ENCODE measurements around the gene PIK3C2G. TPM values are rescaled to one million over a fixed set of nuclear protein-coding genes. Genes with fewer than 3 reads are reported as not detected.

PIK3C2G gene
- total and polyA plus RNA-seq, 3 experiments from 2014 or later, result not detected

GRCh38 chr12:18472304-18472703 lies 211.0 kb downstream of the PIK3C2G start:
- Histone ChIP-seq H3K4me3 (ENCODE audit: low read length) (no peak overlapping the region), H3K27me3 (ENCODE audit: insufficient read depth, low read length, poor library complexity, severe bottlenecking) (no peaks in the 10 kb centered on the region), H3K9me3 (ENCODE audit: low read length) (peaks cover under 1% of the 10 kb centered on the region), H3K4me1 (ENCODE audit: insufficient read depth, low read length) (no peaks in the 10 kb centered on the region), H3K27ac (ENCODE audit: low read depth, low read length) (no peak overlapping the region), H3K36me3 (ENCODE audit: insufficient read depth, low read length) (no peaks in the 10 kb centered on the region)
- no peaks in the 10 kb centered on the region for H3K4me1 Mint-ChIP-seq
- no peaks in the 10 kb centered on the region for H3K27me3 Mint-ChIP-seq
- H3K36me3 Mint-ChIP-seq, result no peaks in the 10 kb centered on the region
- no peak overlapping the region for H3K27ac Mint-ChIP-seq
- H3K4me3 Mint-ChIP-seq, result no peak overlapping the region
- DNase-seq, result no peak
- ChIA-PET POLR2A (no interaction called here), CTCF (no interaction called here)
- peaks cover 0 to 13% (median 4%) of the 10 kb centered on the region in 5 donors for H3K9me3 Mint-ChIP-seq

DNA sequence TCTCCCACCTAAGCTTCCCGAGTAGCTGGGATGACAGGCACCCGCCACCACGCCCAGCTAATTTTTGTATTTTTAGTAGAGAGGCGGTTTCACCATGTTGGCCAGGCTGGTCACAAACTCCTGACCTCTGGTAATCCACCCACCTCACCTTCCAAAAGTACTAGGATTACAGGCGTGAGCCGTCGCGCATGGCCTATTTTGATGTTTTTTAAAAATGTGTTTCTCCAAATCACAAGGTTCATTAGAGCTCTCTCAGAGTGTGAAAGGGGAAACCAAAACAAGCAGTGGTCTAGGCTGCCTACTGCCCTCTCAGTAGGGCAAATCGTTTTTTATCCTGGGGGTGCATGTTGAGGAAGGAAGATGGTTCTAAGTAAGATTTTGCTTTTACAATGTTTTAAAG lies 211.5 kb downstream of the PIK3C2G start:
- Histone ChIP-seq H3K36me3 (ENCODE audit: insufficient read depth, low read length) (no peaks in the 10 kb centered on the region), H3K27ac (ENCODE audit: low read depth, low read length) (no peak overlapping the region), H3K4me3 (ENCODE audit: low read length) (no peak overlapping the region), H3K9me3 (ENCODE audit: low read length) (peaks cover 4% of the 10 kb centered on the region), H3K4me1 (ENCODE audit: insufficient read depth, low read length) (no peaks in the 10 kb centered on the region), H3K27me3 (ENCODE audit: insufficient read depth, low read length, poor library complexity, severe bottlenecking) (no peaks in the 10 kb centered on the region)
- POLR2A ChIA-PET, result no interaction called here
- H3K4me3 Mint-ChIP-seq, result no peak overlapping the region
- CTCF ChIA-PET, result no interaction called here
- H3K9me3 Mint-ChIP-seq, result peaks cover 0 to 11% (median 4%) of the 10 kb centered on the region in 5 donors
- peak overlapping the region in 1 of 8 donors; percentile 9 for H3K27ac Mint-ChIP-seq
- H3K4me1 Mint-ChIP-seq, result no peaks in the 10 kb centered on the region
- no peak for DNase-seq
- no peaks in the 10 kb centered on the region for H3K36me3 Mint-ChIP-seq
- H3K27me3 Mint-ChIP-seq, result no peaks in the 10 kb centered on the region

DNA sequence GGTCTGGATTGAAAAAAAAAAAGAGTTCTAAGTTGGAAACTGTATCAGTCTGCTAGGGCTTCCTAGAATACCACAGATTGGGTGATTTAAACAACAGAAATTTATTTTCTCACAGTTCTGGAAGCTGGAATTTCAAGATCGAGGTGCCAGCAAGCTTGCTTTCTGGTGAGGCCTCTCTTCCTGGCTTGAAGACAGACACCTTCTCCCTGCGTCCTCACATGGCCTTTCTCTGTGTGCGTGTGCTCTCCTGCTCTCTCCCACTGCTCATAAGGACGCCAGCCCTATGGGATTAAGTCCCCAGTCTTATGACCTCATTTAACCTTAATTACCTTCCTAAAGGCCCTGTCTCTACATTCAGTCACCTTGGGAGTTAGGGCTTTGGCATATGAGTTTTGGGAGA lies 215.5 kb downstream of the PIK3C2G start:
- Histone ChIP-seq H3K4me1 (ENCODE audit: insufficient read depth, low read length) (no peaks in the 10 kb centered on the region), H3K36me3 (ENCODE audit: insufficient read depth, low read length) (no peaks in the 10 kb centered on the region), H3K9me3 (ENCODE audit: low read length) (peaks cover 4% of the 10 kb centered on the region), H3K4me3 (ENCODE audit: low read length) (no peak overlapping the region), H3K27me3 (ENCODE audit: insufficient read depth, low read length, poor library complexity, severe bottlenecking) (no peaks in the 10 kb centered on the region), H3K27ac (ENCODE audit: low read depth, low read length) (no peak overlapping the region)
- ChIA-PET CTCF (interaction anchor here (1.0 kb wide), 1 partner anchor 15 kb away, joined by 3 read pairs; no protein-coding TSS in a partner anchor), POLR2A (no interaction called here)
- Mint-ChIP-seq H3K27me3 (no peaks in the 10 kb centered on the region), H3K36me3 (no peaks in the 10 kb centered on the region), H3K4me3 (no peak overlapping the region), H3K9me3 (peaks cover 0 to 7% (median 6%) of the 10 kb centered on the region in 5 donors), H3K4me1 (no peaks in the 10 kb centered on the region), H3K27ac (no peak overlapping the region)
- DNase-seq, result no peak

GRCh38 chr12:18479256-18479655 lies 217.9 kb downstream of the PIK3C2G start:
- Mint-ChIP-seq H3K27me3 (no peaks in the 10 kb centered on the region), H3K4me3 (no peak overlapping the region), H3K36me3 (no peaks in the 10 kb centered on the region), H3K4me1 (no peaks in the 10 kb centered on the region), H3K27ac (no peak overlapping the region), H3K9me3 (peaks cover 0 to 10% (median 6%) of the 10 kb centered on the region in 5 donors)
- Histone ChIP-seq H3K27me3 (ENCODE audit: insufficient read depth, low read length, poor library complexity, severe bottlenecking) (no peaks in the 10 kb centered on the region), H3K4me3 (ENCODE audit: low read length) (no peak overlapping the region), H3K27ac (ENCODE audit: low read depth, low read length) (no peak overlapping the region), H3K36me3 (ENCODE audit: insufficient read depth, low read length) (no peaks in the 10 kb centered on the region), H3K4me1 (ENCODE audit: insufficient read depth, low read length) (no peaks in the 10 kb centered on the region), H3K9me3 (ENCODE audit: low read length) (peaks cover 4% of the 10 kb centered on the region)
- ChIA-PET POLR2A (no interaction called here), CTCF (no interaction called here)
- no peak for DNase-seq

- Mint-ChIP-seq H3K27ac (no peak overlapping the region), H3K36me3 (no peaks in the 10 kb centered on the region), H3K9me3 (peaks cover 0 to 6% (median 3%) of the 10 kb centered on the region in 5 donors), H3K27me3 (no peaks in the 10 kb centered on the region), H3K4me1 (no peaks in the 10 kb centered on the region), H3K4me3 (no peak overlapping the region)
- Histone ChIP-seq H3K9me3 (ENCODE audit: low read length) (peaks cover under 1% of the 10 kb centered on the region), H3K27me3 (ENCODE audit: insufficient read depth, low read length, poor library complexity, severe bottlenecking) (no peaks in the 10 kb centered on the region), H3K36me3 (ENCODE audit: insufficient read depth, low read length) (no peaks in the 10 kb centered on the region), H3K4me1 (ENCODE audit: insufficient read depth, low read length) (no peaks in the 10 kb centered on the region), H3K27ac (ENCODE audit: low read depth, low read length) (no peak overlapping the region), H3K4me3 (ENCODE audit: low read length) (no peak overlapping the region)
- ChIA-PET CTCF (no interaction called here), POLR2A (no interaction called here)
- no peak for DNase-seq
These were observed 221.3 kb downstream of the PIK3C2G start for GRCh38 chr12:18482601-18483120.

DNA sequence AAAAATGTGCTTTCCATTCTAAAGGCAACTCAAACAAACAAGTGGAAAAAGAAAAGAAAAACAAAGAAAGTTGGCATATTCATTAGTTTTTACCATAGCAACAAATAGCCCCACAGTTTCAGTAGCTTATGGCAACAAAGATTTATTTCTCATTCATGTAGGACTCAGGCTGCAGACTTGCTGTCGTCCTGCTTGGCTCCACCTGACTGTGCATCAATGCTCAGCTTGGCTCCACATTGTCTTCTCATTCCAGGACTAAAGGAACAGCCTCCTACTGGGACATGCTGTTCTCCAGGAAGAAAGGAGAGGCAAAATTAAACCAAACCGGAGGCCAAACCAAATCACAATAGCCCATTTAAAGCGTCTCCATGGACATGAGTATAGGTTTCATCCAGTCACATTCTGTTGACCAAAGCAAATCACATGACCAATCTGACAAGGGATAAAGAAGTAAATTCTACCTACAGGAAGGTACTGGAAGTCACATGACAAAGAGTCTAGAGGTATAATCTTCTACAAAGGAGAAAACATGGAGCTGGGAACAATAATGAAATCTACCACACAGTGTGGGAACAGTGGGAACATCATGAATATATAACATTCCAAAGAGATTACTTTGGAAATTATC lies 222.5 kb downstream of the PIK3C2G start:
- Mint-ChIP-seq H3K27ac (no peak overlapping the region), H3K4me1 (no peaks in the 10 kb centered on the region), H3K4me3 (no peak overlapping the region), H3K36me3 (no peaks in the 10 kb centered on the region), H3K9me3 (peaks cover 0 to 6% (median 3%) of the 10 kb centered on the region in 5 donors), H3K27me3 (no peaks in the 10 kb centered on the region)
- Histone ChIP-seq H3K27ac (ENCODE audit: low read depth, low read length) (no peak overlapping the region), H3K4me1 (ENCODE audit: insufficient read depth, low read length) (no peaks in the 10 kb centered on the region), H3K4me3 (ENCODE audit: low read length) (no peak overlapping the region), H3K36me3 (ENCODE audit: insufficient read depth, low read length) (no peaks in the 10 kb centered on the region), H3K9me3 (ENCODE audit: low read length) (no peaks in the 10 kb centered on the region), H3K27me3 (ENCODE audit: insufficient read depth, low read length, poor library complexity, severe bottlenecking) (no peaks in the 10 kb centered on the region)
- ChIA-PET POLR2A (no interaction called here), CTCF (no interaction called here)
- no peak for DNase-seq

DNA sequence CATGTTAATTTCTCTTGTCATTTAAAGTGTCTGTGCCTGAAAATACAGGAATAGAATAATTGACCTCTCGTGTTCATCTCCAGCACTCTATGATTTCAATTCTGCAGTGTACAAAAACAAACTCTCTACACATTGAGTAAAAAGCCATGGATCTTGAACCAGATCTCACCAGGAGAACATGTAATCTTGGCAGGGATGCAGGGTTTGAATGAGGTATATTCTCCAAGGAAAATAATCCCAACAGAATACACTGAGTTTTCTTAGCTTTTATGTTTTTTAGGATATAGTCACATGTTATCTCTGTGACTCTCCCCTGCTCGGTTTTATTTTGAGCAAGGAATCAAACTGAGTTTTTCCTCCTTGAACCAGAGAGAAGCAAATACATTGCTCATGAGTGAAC lies 224.7 kb downstream of the PIK3C2G start:
- Histone ChIP-seq H3K27ac (ENCODE audit: low read depth, low read length) (no peak overlapping the region), H3K27me3 (ENCODE audit: insufficient read depth, low read length, poor library complexity, severe bottlenecking) (no peaks in the 10 kb centered on the region), H3K4me1 (ENCODE audit: insufficient read depth, low read length) (no peaks in the 10 kb centered on the region), H3K4me3 (ENCODE audit: low read length) (no peak overlapping the region), H3K36me3 (ENCODE audit: insufficient read depth, low read length) (no peaks in the 10 kb centered on the region), H3K9me3 (ENCODE audit: low read length) (no peaks in the 10 kb centered on the region)
- no peak overlapping the region for H3K4me3 Mint-ChIP-seq
- DNase-seq, result no peak
- ChIA-PET CTCF (no interaction called here), POLR2A (no interaction called here)
- H3K4me1 Mint-ChIP-seq, result no peaks in the 10 kb centered on the region
- H3K9me3 Mint-ChIP-seq, result peaks cover 0 to 6% (median 3%) of the 10 kb centered on the region in 5 donors
- no peaks in the 10 kb centered on the region for H3K36me3 Mint-ChIP-seq
- no peaks in the 10 kb centered on the region for H3K27me3 Mint-ChIP-seq
- H3K27ac Mint-ChIP-seq, result no peak overlapping the region

DNA sequence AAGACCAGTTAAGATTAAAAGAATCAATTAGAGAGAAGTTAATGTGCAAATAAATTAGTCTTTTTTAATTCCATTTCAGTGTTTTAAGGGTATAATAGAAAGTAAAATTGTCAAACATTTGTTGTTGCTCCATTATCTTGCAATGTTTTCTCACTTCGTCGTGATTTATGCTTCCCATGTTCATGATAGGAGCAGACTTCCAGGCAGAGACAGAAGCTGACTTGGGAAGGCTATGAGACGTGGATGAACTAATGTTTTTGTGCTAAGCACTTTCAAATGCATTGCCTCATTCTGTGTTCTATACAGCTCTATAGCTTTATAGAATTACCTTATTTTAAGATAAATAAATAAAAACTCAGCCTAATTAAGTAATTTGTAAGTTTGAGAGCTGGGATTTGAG lies 226.2 kb downstream of the PIK3C2G start:
- no peaks in the 10 kb centered on the region for H3K27me3 Mint-ChIP-seq
- H3K4me1 Mint-ChIP-seq, result no peaks in the 10 kb centered on the region
- DNase-seq, result no peak
- H3K4me3 Mint-ChIP-seq, result no peak overlapping the region
- no peak overlapping the region for H3K27ac Mint-ChIP-seq
- Histone ChIP-seq H3K36me3 (ENCODE audit: insufficient read depth, low read length) (no peaks in the 10 kb centered on the region), H3K4me1 (ENCODE audit: insufficient read depth, low read length) (no peaks in the 10 kb centered on the region), H3K9me3 (ENCODE audit: low read length) (no peaks in the 10 kb centered on the region), H3K27me3 (ENCODE audit: insufficient read depth, low read length, poor library complexity, severe bottlenecking) (no peaks in the 10 kb centered on the region), H3K27ac (ENCODE audit: low read depth, low read length) (no peak overlapping the region), H3K4me3 (ENCODE audit: low read length) (no peak overlapping the region)
- ChIA-PET POLR2A (no interaction called here), CTCF (no interaction called here)
- peaks cover 0 to 5% (median 3%) of the 10 kb centered on the region in 5 donors for H3K9me3 Mint-ChIP-seq
- no peaks in the 10 kb centered on the region for H3K36me3 Mint-ChIP-seq
